NCI-H1694 (cell line): ENCODE data around the gene TMEM45A.

Experiments used
- DNase-seq: peaks from one replicate; lab custom pipeline; 2025; lab: John Stamatoyannopoulos, UW

The TMEM45A gene

GRCh38 chr3:100613721-100614390 lies 121.4 kb downstream of the TMEM45A start:
- no peak for DNase-seq

- no peak for DNase-seq
These were observed 122.5 kb downstream of the TMEM45A start for GRCh38 chr3:100614941-100615340.

- DNase-seq, result no peak
These were observed 123.3 kb downstream of the TMEM45A start for GRCh38 chr3:100615684-100616083.

- DNase-seq, result no peak
These were observed 128.8 kb downstream of the TMEM45A start for GRCh38 chr3:100621251-100621650.
